Panc1 (cell line): ENCODE results near the gene SMARCE1. TPM values are rescaled to one million over a fixed set of nuclear protein-coding genes. Genes with fewer than 3 reads are reported as not detected.

Experiments used
- ATAC-seq: fragments of 200-7000 bp; cut with Tn5 transposase; 2 replicates; pipeline ENCODE4 v1.9.1; 2020; ENCODE audit warnings: mild to moderate bottlenecking, moderate library complexity
- BruUV-seq: library from RNA; stranded (reverse); fragments of 400-500 nt; replicated peaks from 2 replicates; lab custom pipeline; 2021; lab: Mats Ljungman, UMichigan
- CTCF ChIA-PET: fragments of 300-600 bp; sonication (Branson Sonifier 250); formaldehyde crosslinking; loops from one replicate; lab custom pipeline; 2022; ENCODE audit warnings: antibody characterized with exemption; lab: Charles Lee
- POLR2A ChIA-PET: fragments of 300-600 bp; sonication (Branson Sonifier 250); formaldehyde crosslinking; loops from one replicate; lab custom pipeline; 2022; ENCODE audit warnings: antibody characterized with exemption; lab: Charles Lee
- DNase-seq: peaks from one replicate; pipeline ENCODE4 v3.0.0-alpha.2; 2010; ENCODE audit warnings: low read depth, low spot score
- H3K27ac ChIP-seq: 2 replicates; pipeline ENCODE4 v1.5.1; 2011; ENCODE audit warnings: mild to moderate bottlenecking, low read length, inconsistent platforms
- H3K27me3 ChIP-seq: fragments of 200-500 bp; sonication (Bioruptor generic); 2 replicates; pipeline ENCODE4 v1.6.0; 2014; ENCODE audit warnings: low read length, inconsistent platforms; ENCODE audit not compliant: control insufficient read depth, insufficient read depth
- H3K36me3 ChIP-seq: fragments of 200-500 bp; sonication (Bioruptor generic); 2 replicates; pipeline ENCODE4 v1.5.1; 2014; ENCODE audit warnings: inconsistent platforms, mild to moderate bottlenecking, low read length, moderate library complexity; ENCODE audit not compliant: control insufficient read depth, insufficient read depth
- H3K4me1 ChIP-seq: 2 replicates; pipeline ENCODE4 v1.5.1; 2011; ENCODE audit warnings: inconsistent platforms, mild to moderate bottlenecking, low read length, moderate library complexity; ENCODE audit not compliant: control insufficient read depth, insufficient read depth
- H3K4me3 ChIP-seq, 2 experiments: 2 replicates each; pipeline ENCODE4 v1.5.1; 2011 to 2012; ENCODE audit warnings: low read depth in 2 of 2, low read length in 2 of 2, mild to moderate bottlenecking in 2 of 2, inconsistent platforms in 1 of 2, moderate library complexity in 1 of 2
- H3K9me3 ChIP-seq: fragments of 200-500 bp; sonication (Bioruptor generic); 2 replicates; pipeline ENCODE4 v1.5.1; 2014; ENCODE audit warnings: low read depth, mild to moderate bottlenecking, inconsistent platforms, low read length, moderate library complexity; ENCODE audit not compliant: control insufficient read depth, insufficient read depth
- CTCF ChIP-seq: fragments of 450-650 bp; IDR thresholded peaks from 2 replicates; pipeline ENCODE4 v1.5.1; 2017; ENCODE audit warnings: mild to moderate bottlenecking
- POLR2AphosphoS5 ChIP-seq: IDR thresholded peaks from 2 replicates; pipeline ENCODE4 v1.6.1; 2012; ENCODE audit warnings: mild to moderate bottlenecking, low read depth, low read length, moderate library complexity
- SIN3A ChIP-seq: IDR thresholded peaks from 2 replicates; pipeline ENCODE4 v1.6.1; 2012; ENCODE audit warnings: low read depth, mild to moderate bottlenecking, low read length, moderate library complexity, borderline replicate concordance; ENCODE audit not compliant: insufficient read depth
- TCF7L2 ChIP-seq: IDR thresholded peaks from 2 replicates; pipeline ENCODE4 v1.6.1; 2011; ENCODE audit warnings: mild to moderate bottlenecking, low read depth, low read length, inconsistent platforms
- in situ Hi-C: cut with HindIII; loops from 2 replicates; pipeline ENCODE4 v1.10.0; 2016; ENCODE audit warnings: low sequenced_read_pairs, low pct_unique_long_range_greater_than_20kb
- intact Hi-C: fragments of 100-400 bp; cut with micrococcal nuclease; formaldehyde crosslinking; loops from one replicate; pipeline ENCODE4 v1.10.0; 2022; ENCODE audit not compliant: unreplicated experiment
- total RNA-seq: library from RNA; stranded (reverse); gene quantifications from one replicate; pipeline ENCODE4 v1.2.1, GENCODE V29; 2021; ENCODE audit not compliant: unreplicated experiment
- TF ChIP-seq, protein P1 (sequence below), 2 experiments: IDR thresholded peaks; 2 replicates each; pipeline ENCODE4 v1.6.1; 2011 to 2012; ENCODE audit warnings: low read depth in 2 of 2, control low read depth in 1 of 2, low read length in 1 of 2, mild to moderate bottlenecking in 1 of 2, moderate library complexity in 1 of 2; ENCODE audit not compliant: insufficient read depth in 1 of 2

The SMARCE1 gene
- total RNA-seq, 1 experiment from 2014 or later = 129 TPM

GRCh38 chr17:40696651-40697072 is 49.0 kb upstream of the SMARCE1 start:
- H3K4me1 ChIP-seq = no peaks in the 10 kb centered on the region
- TF ChIP-seq SIN3A = no peak
- TF ChIP-seq POLR2AphosphoS5 = no peak
- TF ChIP-seq CTCF = no peak
- TF ChIP-seq TCF7L2 = no peak
- TF ChIP-seq, protein P1, sequence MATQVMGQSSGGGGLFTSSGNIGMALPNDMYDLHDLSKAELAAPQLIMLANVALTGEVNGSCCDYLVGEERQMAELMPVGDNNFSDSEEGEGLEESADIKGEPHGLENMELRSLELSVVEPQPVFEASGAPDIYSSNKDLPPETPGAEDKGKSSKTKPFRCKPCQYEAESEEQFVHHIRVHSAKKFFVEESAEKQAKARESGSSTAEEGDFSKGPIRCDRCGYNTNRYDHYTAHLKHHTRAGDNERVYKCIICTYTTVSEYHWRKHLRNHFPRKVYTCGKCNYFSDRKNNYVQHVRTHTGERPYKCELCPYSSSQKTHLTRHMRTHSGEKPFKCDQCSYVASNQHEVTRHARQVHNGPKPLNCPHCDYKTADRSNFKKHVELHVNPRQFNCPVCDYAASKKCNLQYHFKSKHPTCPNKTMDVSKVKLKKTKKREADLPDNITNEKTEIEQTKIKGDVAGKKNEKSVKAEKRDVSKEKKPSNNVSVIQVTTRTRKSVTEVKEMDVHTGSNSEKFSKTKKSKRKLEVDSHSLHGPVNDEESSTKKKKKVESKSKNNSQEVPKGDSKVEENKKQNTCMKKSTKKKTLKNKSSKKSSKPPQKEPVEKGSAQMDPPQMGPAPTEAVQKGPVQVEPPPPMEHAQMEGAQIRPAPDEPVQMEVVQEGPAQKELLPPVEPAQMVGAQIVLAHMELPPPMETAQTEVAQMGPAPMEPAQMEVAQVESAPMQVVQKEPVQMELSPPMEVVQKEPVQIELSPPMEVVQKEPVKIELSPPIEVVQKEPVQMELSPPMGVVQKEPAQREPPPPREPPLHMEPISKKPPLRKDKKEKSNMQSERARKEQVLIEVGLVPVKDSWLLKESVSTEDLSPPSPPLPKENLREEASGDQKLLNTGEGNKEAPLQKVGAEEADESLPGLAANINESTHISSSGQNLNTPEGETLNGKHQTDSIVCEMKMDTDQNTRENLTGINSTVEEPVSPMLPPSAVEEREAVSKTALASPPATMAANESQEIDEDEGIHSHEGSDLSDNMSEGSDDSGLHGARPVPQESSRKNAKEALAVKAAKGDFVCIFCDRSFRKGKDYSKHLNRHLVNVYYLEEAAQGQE (IDR thresholded peaks at IDR 0.05; ENCODE audit: insufficient read depth in 1 of 2, low read depth in 2 of 2, low read length in 1 of 2) = no peak
- H3K27ac ChIP-seq = no peak overlapping the region
- CTCF ChIA-PET = interaction anchor here (0.6 kb wide), 1 partner anchor 164 kb away, joined by 5 read pairs; no protein-coding TSS in a partner anchor
- no peak overlapping the region for H3K4me3 ChIP-seq
- no peak for ATAC-seq
- in situ Hi-C loops = no loop called here
- H3K27me3 ChIP-seq = peaks cover 13% of the 10 kb centered on the region; the same call in 1 of the 2 replicates
- POLR2A ChIA-PET = no interaction called here
- intact Hi-C loops = no loop called here
- no peak for DNase-seq
- H3K9me3 ChIP-seq = no peaks in the 10 kb centered on the region
- no TSS peak for BruUV-seq
- no peaks in the 10 kb centered on the region for H3K36me3 ChIP-seq

DNA sequence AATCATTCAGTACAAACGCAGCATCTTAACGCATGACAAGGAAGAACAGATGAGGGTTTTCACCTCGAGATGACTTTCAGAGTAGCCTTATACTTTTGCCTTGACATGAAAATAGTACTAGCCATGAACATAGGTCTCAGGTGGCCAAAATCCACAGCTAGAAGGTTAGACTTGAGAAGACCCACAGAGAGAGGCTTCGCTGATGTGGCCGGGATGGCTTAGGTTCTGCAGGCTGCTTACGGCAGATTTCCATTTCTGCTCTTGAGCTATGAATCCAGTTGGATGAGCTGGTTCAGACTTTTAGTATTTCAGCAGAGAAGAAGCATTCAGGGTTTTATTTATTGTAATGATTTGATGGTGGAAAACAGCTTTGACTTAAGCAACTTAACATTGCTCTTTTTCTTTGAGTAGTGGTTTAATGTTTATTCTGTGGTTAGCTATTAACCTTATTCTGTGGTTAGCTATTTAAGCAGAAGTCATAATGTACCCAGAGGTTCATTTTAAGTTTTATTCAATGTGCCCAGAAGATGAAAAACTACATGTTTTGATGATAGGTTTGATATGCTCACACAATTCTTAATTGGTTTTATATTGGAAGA is 48.4 kb upstream of the SMARCE1 start:
- intact Hi-C loops = no loop called here
- H3K27ac ChIP-seq = no peak overlapping the region
- CTCF ChIA-PET = interaction anchor here (0.6 kb wide), 1 partner anchor 163 kb away, joined by 5 read pairs; no protein-coding TSS in a partner anchor

More for the DNA sequence above, 48.4 kb upstream of the SMARCE1 start:
- POLR2A ChIA-PET = no interaction called here
- Histone ChIP-seq H3K4me1 (no peaks in the 10 kb centered on the region), H3K27me3 (peaks cover 14% of the 10 kb centered on the region; the same call in 1 of the 2 replicates), H3K4me3 (no peak overlapping the region), H3K9me3 (no peaks in the 10 kb centered on the region), H3K36me3 (no peaks in the 10 kb centered on the region)
- ATAC-seq = no peak
- TF ChIP-seq POLR2AphosphoS5 = no peak
- no peak for TF ChIP-seq CTCF
- TF ChIP-seq, protein P1 (IDR thresholded peaks at IDR 0.05; ENCODE audit: insufficient read depth in 1 of 2, low read depth in 2 of 2, low read length in 1 of 2) = no peak
- no peak for TF ChIP-seq SIN3A
- no peak for TF ChIP-seq TCF7L2
- in situ Hi-C loops = no loop called here
- DNase-seq = no peak
- BruUV-seq = no TSS peak
